DND-41 (cell line): Measurements from ENCODE around the gene MED12L.

Experiments
- EZH2 ChIP-seq: IDR thresholded peaks from 3 replicates; pipeline ENCODE4 v1.6.1; 2012; ENCODE audit warnings: borderline replicate concordance, low read depth, mild to moderate bottlenecking, moderate library complexity, low read length, inconsistent platforms; ENCODE audit not compliant: severe bottlenecking
- TF ChIP-seq, protein P1 (sequence below): IDR thresholded peaks from 2 replicates; pipeline ENCODE4 v1.5.1; 2012; ENCODE audit warnings: borderline replicate concordance, low read length, moderate library complexity, mild to moderate bottlenecking; ENCODE audit not compliant: poor library complexity, severe bottlenecking; ENCODE audit errors: extremely low read depth

DNA sequence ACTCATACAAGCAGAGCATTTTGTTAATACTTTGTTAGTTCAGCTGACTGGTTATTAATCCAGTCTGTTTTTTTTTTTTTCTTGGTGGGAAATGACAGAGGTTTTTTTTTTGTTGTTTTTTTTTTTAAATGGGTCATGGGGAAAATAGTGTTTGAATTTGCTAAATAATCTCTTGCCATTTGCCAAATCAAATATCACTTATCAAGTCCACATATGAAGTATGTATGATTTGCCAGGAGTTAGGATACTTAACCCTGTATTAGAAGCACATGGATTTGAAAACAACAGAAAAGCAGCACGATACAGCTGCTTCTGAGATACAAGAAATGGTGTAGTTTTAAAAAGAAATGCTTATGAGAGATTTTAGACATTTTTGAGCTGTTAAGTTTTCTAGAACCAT is 171.3 kb downstream of the MED12L start:
- TF ChIP-seq, protein P1, sequence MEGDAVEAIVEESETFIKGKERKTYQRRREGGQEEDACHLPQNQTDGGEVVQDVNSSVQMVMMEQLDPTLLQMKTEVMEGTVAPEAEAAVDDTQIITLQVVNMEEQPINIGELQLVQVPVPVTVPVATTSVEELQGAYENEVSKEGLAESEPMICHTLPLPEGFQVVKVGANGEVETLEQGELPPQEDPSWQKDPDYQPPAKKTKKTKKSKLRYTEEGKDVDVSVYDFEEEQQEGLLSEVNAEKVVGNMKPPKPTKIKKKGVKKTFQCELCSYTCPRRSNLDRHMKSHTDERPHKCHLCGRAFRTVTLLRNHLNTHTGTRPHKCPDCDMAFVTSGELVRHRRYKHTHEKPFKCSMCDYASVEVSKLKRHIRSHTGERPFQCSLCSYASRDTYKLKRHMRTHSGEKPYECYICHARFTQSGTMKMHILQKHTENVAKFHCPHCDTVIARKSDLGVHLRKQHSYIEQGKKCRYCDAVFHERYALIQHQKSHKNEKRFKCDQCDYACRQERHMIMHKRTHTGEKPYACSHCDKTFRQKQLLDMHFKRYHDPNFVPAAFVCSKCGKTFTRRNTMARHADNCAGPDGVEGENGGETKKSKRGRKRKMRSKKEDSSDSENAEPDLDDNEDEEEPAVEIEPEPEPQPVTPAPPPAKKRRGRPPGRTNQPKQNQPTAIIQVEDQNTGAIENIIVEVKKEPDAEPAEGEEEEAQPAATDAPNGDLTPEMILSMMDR = no peak
- no peak for TF ChIP-seq EZH2
